ENCODE data around the gene ZNF526. TPM values are rescaled to one million over a fixed set of nuclear protein-coding genes. Genes with fewer than 3 reads are reported as not detected.
A peak's percentile ranks its signal among the peaks of the same experiment; 100 is the strongest.

The ZNF526 gene
- polyA plus RNA-seq, 3 donors: 0.96 to 3.4 (median 1.3) TPM

- Histone ChIP-seq H3K9ac (ENCODE audit: insufficient read depth, low read length, poor library complexity, severe bottlenecking) (peak overlapping the region; percentile 89), H2AFZ (ENCODE audit: insufficient read depth, low read depth, low read length, poor library complexity, severe bottlenecking) (peak overlapping the region; percentile 78), H3K4me1 (ENCODE audit: control insufficient read depth in 1 of 2, insufficient read depth in 2 of 2, low read length in 2 of 2) (peaks cover 30 to 35% of the 10 kb centered on the region in 2 donors), H3K27ac (ENCODE audit: low read depth in 1 of 2, low read length in 2 of 2) (peak overlapping the region; percentile 90 to 99), H3K27me3 (ENCODE audit: control insufficient read depth in 2 of 2, insufficient read depth in 2 of 2, low read length in 2 of 2) (no peaks in the 10 kb centered on the region), H3K36me3 (replicated peaks in 1 of 2; ENCODE audit: control insufficient read depth in 1 of 2, insufficient read depth in 2 of 2, low read length in 2 of 2) (peaks cover 10% of the 10 kb centered on the region in 2 donors), H3K9me3 (replicated peaks in 1 of 2; ENCODE audit: control insufficient read depth in 1 of 2, insufficient read depth in 1 of 2, low read length in 2 of 2) (no peaks in the 10 kb centered on the region), H3K4me2 (replicated peaks; ENCODE audit: extremely low read depth, low read length, poor library complexity, severe bottlenecking) (peak overlapping the region; percentile 92), H3K4me3 (replicated peaks in 1 of 3; ENCODE audit: low read depth in 2 of 3, low read length in 3 of 3) (peak overlapping the region; percentile 44 to 84 (median 76)), H3K79me2 (ENCODE audit: insufficient read depth, low read length) (peaks cover 34% of the 10 kb centered on the region), H4K20me1 (ENCODE audit: insufficient read depth, low read length) (peaks cover 3% of the 10 kb centered on the region)
- 6% methylated on average over 12 of the region's 13 CpGs for WGBS (ENCODE audit: insufficient coverage)
- TF ChIP-seq CTCF (IDR thresholded peaks at IDR 0.05): no peak
- Mint-ChIP-seq H3K4me1 (peaks cover 29% of the 10 kb centered on the region), H3K9me3 (peaks cover 0 to 2% (median 0%) of the 10 kb centered on the region in 7 donors), H3K4me3 (peak overlapping the region in 1 of 2 donors; percentile 92), H3K27me3 (ENCODE audit: low read depth in 3 of 3) (peaks cover under 1 to 2% (median 1%) of the 10 kb centered on the region in 3 donors), H3K27ac (peak overlapping the region in 1 of 7 donors; percentile 75), H3K36me3 (peaks cover 8 to 12% of the 10 kb centered on the region in 2 donors)
- DNase-seq: no peak
- intact Hi-C loops (cut with micrococcal nuclease): loop anchor here (1.0 to 2.0 kb wide), 3 partner anchors 13 to 25 kb away; partner anchors contain the start of genes ERF (in 2 of the 2) and GSK3A (in 1 of the 2)
Observed at GRCh38 chr19:42267644-42268141, 47.6 kb downstream of the ZNF526 start.

- 0% methylated on average over 34 of the region's 46 CpGs for WGBS (ENCODE audit: insufficient coverage)
- H3K27ac ChIP-seq (ENCODE audit: low read depth in 1 of 2, low read length in 2 of 2): peak overlapping the region; percentile 90 to 99
- peaks cover 14 to 15% of the 10 kb centered on the region in 2 donors for H3K36me3 ChIP-seq (replicated peaks in 1 of 2; ENCODE audit: control insufficient read depth in 1 of 2, insufficient read depth in 2 of 2, low read length in 2 of 2)
- Mint-ChIP-seq H3K36me3 (peaks cover 10 to 17% of the 10 kb centered on the region in 2 donors), H3K4me1 (peaks cover 29% of the 10 kb centered on the region), H3K4me3 (peak overlapping the region in 1 of 2 donors; percentile 92), H3K9me3 (peaks cover 0 to 2% (median 0%) of the 10 kb centered on the region in 7 donors), H3K27ac (peak overlapping the region in 1 of 7 donors; percentile 75), H3K27me3 (ENCODE audit: low read depth in 3 of 3) (peaks cover 0 to 1% (median 1%) of the 10 kb centered on the region in 3 donors)
- peak overlapping the region; percentile 89 for H3K9ac ChIP-seq (ENCODE audit: insufficient read depth, low read length, poor library complexity, severe bottlenecking)
- H2AFZ ChIP-seq (ENCODE audit: insufficient read depth, low read depth, low read length, poor library complexity, severe bottlenecking): peak overlapping the region; percentile 83
- peak; percentile 100 for DNase-seq
- peak overlapping the region; percentile 92 for H3K4me2 ChIP-seq (replicated peaks; ENCODE audit: extremely low read depth, low read length, poor library complexity, severe bottlenecking)
- peaks cover 39% of the 10 kb centered on the region for H3K79me2 ChIP-seq (ENCODE audit: insufficient read depth, low read length)
- intact Hi-C loops (cut with micrococcal nuclease): loop anchor here (1.0 to 2.0 kb wide), 3 partner anchors 13 to 26 kb away; partner anchors contain the start of genes ERF (in 2 of the 2) and GSK3A (in 1 of the 2)
- peaks cover 30 to 35% of the 10 kb centered on the region in 2 donors for H3K4me1 ChIP-seq (ENCODE audit: control insufficient read depth in 1 of 2, insufficient read depth in 2 of 2, low read length in 2 of 2)
- peak overlapping the region; percentile 60 to 84 (median 76) for H3K4me3 ChIP-seq (replicated peaks in 1 of 3; ENCODE audit: low read depth in 2 of 3, low read length in 3 of 3)
- H4K20me1 ChIP-seq (ENCODE audit: insufficient read depth, low read length): peaks cover 8% of the 10 kb centered on the region
- no peaks in the 10 kb centered on the region for H3K27me3 ChIP-seq (ENCODE audit: control insufficient read depth in 2 of 2, insufficient read depth in 2 of 2, low read length in 2 of 2)
- no peaks in the 10 kb centered on the region for H3K9me3 ChIP-seq (replicated peaks in 1 of 2; ENCODE audit: control insufficient read depth in 1 of 2, insufficient read depth in 1 of 2, low read length in 2 of 2)
- TF ChIP-seq CTCF (IDR thresholded peaks at IDR 0.05): no peak
Observed at GRCh38 chr19:42268142-42268703, 48.1 kb downstream of the ZNF526 start.
